ENCODE results near the gene RAB7B. TPM values are rescaled to one million over a fixed set of nuclear protein-coding genes. Genes with fewer than 3 reads are reported as not detected.

The RAB7B gene
- total RNA-seq, 1 donor from 2014 or later: 0.13 TPM

GRCh38 chr1:206030191-206030590 is 27.0 kb upstream of the RAB7B start:
- TF ChIP-seq CTCF (IDR thresholded peaks at IDR 0.05; ENCODE audit: insufficient read depth, low read length, poor library complexity, severe bottlenecking): no peak
- H3K4me3 ChIP-seq (ENCODE audit: low read depth, low read length): no peak overlapping the region
- H3K27me3 ChIP-seq (ENCODE audit: control insufficient read depth, insufficient read depth, low read length): peaks cover 3% of the 10 kb centered on the region
- DNase-seq (ENCODE audit: low read depth): no peak
- no peaks in the 10 kb centered on the region for H3K36me3 ChIP-seq (ENCODE audit: control insufficient read depth, insufficient read depth, low read length)

GRCh38 chr1:206029484-206029883 is 26.3 kb upstream of the RAB7B start:
- TF ChIP-seq CTCF (IDR thresholded peaks at IDR 0.05; ENCODE audit: insufficient read depth, low read length, poor library complexity, severe bottlenecking): no peak
- H3K27me3 ChIP-seq (ENCODE audit: control insufficient read depth, insufficient read depth, low read length): peaks cover 3% of the 10 kb centered on the region
- no peaks in the 10 kb centered on the region for H3K36me3 ChIP-seq (ENCODE audit: control insufficient read depth, insufficient read depth, low read length)
- H3K4me3 ChIP-seq (ENCODE audit: low read depth, low read length): no peak overlapping the region
- no peak for DNase-seq (ENCODE audit: low read depth)

- no peak for DNase-seq (ENCODE audit: low read depth)
- H3K4me3 ChIP-seq (ENCODE audit: low read depth, low read length): no peak overlapping the region
- peaks cover 3% of the 10 kb centered on the region for H3K27me3 ChIP-seq (ENCODE audit: control insufficient read depth, insufficient read depth, low read length)
- H3K36me3 ChIP-seq (ENCODE audit: control insufficient read depth, insufficient read depth, low read length): no peaks in the 10 kb centered on the region
- TF ChIP-seq CTCF (IDR thresholded peaks at IDR 0.05; ENCODE audit: insufficient read depth, low read length, poor library complexity, severe bottlenecking): no peak
These were observed 22.2 kb upstream of the RAB7B start for GRCh38 chr1:206025283-206025820.

- no peaks in the 10 kb centered on the region for H3K36me3 ChIP-seq (ENCODE audit: control insufficient read depth, insufficient read depth, low read length)
- DNase-seq (ENCODE audit: low read depth): no peak
- no peak for TF ChIP-seq CTCF (IDR thresholded peaks at IDR 0.05; ENCODE audit: insufficient read depth, low read length, poor library complexity, severe bottlenecking)
- no peaks in the 10 kb centered on the region for H3K27me3 ChIP-seq (ENCODE audit: control insufficient read depth, insufficient read depth, low read length)
- H3K4me3 ChIP-seq (ENCODE audit: low read depth, low read length): no peak within 1 kb of the TSS
These were observed 20.5 kb upstream of the RAB7B start, which contains the start of gene CTSE for GRCh38 chr1:206023695-206024094. TSS of gene CTSE (minus strand) at chr1:206023895. CDS start at chr1:206023791, 104 bp downstream.

GRCh38 chr1:206022766-206023165 is 19.6 kb upstream of the RAB7B start:
- DNase-seq (ENCODE audit: low read depth): no peak
- H3K4me3 ChIP-seq (ENCODE audit: low read depth, low read length): no peak overlapping the region
- H3K27me3 ChIP-seq (ENCODE audit: control insufficient read depth, insufficient read depth, low read length): no peaks in the 10 kb centered on the region
- TF ChIP-seq CTCF (IDR thresholded peaks at IDR 0.05; ENCODE audit: insufficient read depth, low read length, poor library complexity, severe bottlenecking): no peak
- H3K36me3 ChIP-seq (ENCODE audit: control insufficient read depth, insufficient read depth, low read length): no peaks in the 10 kb centered on the region
